ENCODE data around the gene KDM1A.
"Not testable (repeated sequence)": the region's sequence is repeated elsewhere in the genome, so short reads cannot be mapped to it uniquely, and the experiment has no call there.

The KDM1A gene

DNA sequence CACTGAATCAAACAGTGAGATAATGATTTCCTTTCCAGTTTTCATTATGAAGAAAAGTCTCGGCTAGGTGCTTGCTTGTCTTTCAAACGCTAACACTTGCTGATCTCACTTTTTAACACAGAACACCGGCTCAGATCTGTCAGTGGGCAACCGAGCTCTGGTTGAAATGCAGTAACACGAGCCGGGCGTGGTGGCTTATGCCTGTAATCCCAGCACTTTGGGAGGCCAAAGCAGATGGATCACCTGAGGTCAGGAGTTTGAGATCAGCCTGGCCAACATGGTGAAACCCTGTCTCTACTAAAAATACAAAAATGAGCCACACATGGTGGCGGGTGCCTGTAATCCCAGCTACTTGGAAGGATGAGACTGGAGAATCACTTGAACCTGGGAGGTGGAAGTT is 9.2 kb upstream of the KDM1A start:
- not testable (repeated sequence) for H3K9me3 ChIP-seq (ENCODE audit: control insufficient read depth in 2 of 2, low read length in 2 of 2); H3K27ac ChIP-seq (ENCODE audit: low read depth in 2 of 2, low read length in 2 of 2); H3K27me3 ChIP-seq (ENCODE audit: control insufficient read depth in 2 of 2, insufficient read depth in 2 of 2, low read length in 2 of 2)

DNA sequence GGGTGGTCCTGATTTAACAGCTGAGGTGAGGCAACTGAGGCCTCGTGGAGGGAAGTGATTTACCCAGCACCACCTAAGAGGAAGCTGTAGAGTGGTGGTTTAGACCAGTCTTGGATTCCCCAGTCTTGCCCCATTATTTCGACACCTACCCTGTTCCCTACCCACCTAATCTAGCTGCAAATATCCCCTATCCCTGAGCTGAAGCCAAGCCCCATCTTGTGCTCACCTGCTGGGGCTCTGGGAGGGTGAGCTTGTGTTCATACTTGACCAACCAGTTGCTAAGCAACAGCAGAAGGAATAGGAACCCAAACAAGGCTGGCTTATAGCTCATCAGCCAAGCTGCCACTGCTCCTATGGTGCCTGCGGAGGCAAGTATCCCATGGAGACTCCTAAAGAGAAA is 5.6 kb upstream of the KDM1A start:
- no peaks in the 10 kb centered on the region for H3K4me1 ChIP-seq (ENCODE audit: control insufficient read depth in 2 of 2, insufficient read depth in 2 of 2, low read length in 2 of 2)
- H3K9ac ChIP-seq (ENCODE audit: low read depth in 1 of 2, low read length in 2 of 2), result no peak overlapping the region
- no peak overlapping the region for H3K4me3 ChIP-seq (ENCODE audit: low read length in 2 of 2)
- H3K27me3 ChIP-seq (ENCODE audit: control insufficient read depth in 2 of 2, insufficient read depth in 2 of 2, low read length in 2 of 2), result no peaks in the 10 kb centered on the region
- H3K9me3 ChIP-seq (ENCODE audit: control insufficient read depth in 2 of 2, low read length in 2 of 2), result no peaks in the 10 kb centered on the region
- H3K27ac ChIP-seq (ENCODE audit: low read depth in 2 of 2, low read length in 2 of 2), result no peak overlapping the region
- no peaks in the 10 kb centered on the region for H3K36me3 ChIP-seq (ENCODE audit: control insufficient read depth in 2 of 2, insufficient read depth in 2 of 2, low read length in 2 of 2)

More for the DNA sequence above, 9.2 kb upstream of the KDM1A start:
- H3K4me1 ChIP-seq (ENCODE audit: control insufficient read depth in 2 of 2, insufficient read depth in 2 of 2, low read length in 2 of 2); H3K9ac ChIP-seq (ENCODE audit: low read depth in 1 of 2, low read length in 2 of 2); H3K4me3 ChIP-seq (ENCODE audit: low read length in 2 of 2); H3K36me3 ChIP-seq (ENCODE audit: control insufficient read depth in 2 of 2, insufficient read depth in 2 of 2, low read length in 2 of 2): not testable (repeated sequence)

DNA sequence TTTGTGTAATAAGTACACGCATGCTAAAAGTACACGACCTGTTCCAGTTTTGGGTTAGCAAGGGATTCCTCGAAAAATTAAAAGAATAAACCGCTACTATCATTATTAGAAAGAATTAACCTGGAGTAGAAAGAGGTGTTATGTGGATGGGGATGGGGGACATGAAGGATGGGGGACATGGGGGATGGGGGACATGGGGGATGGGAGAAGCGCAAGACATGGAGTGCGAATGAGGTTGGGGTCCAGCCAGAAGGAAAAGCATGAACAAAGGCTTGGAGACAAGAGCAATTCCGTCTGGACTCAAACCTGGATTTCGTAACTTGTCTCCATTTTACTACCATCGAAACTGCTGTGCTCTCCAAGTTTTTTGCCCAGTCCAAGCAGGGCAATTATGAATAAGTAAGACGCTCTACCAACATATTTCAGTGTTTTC is 591 bp upstream of the KDM1A start:
- Histone ChIP-seq H3K27me3 (ENCODE audit: control insufficient read depth in 2 of 2, insufficient read depth in 2 of 2, low read length in 2 of 2) (no peaks in the 10 kb centered on the region), H3K4me3 (ENCODE audit: low read length in 2 of 2) (peak overlapping the region; percentile 97 to 98), H3K9me3 (ENCODE audit: control insufficient read depth in 2 of 2, low read length in 2 of 2) (no peaks in the 10 kb centered on the region), H3K27ac (ENCODE audit: low read depth in 2 of 2, low read length in 2 of 2) (peak overlapping the region; percentile 23 to 89), H3K9ac (ENCODE audit: low read depth in 1 of 2, low read length in 2 of 2) (peak overlapping the region; percentile 78), H3K36me3 (ENCODE audit: control insufficient read depth in 2 of 2, insufficient read depth in 2 of 2, low read length in 2 of 2) (no peaks in the 10 kb centered on the region), H3K4me1 (ENCODE audit: control insufficient read depth in 2 of 2, insufficient read depth in 2 of 2, low read length in 2 of 2) (peaks cover 2 to 4% of the 10 kb centered on the region in 2 donors)

DNA sequence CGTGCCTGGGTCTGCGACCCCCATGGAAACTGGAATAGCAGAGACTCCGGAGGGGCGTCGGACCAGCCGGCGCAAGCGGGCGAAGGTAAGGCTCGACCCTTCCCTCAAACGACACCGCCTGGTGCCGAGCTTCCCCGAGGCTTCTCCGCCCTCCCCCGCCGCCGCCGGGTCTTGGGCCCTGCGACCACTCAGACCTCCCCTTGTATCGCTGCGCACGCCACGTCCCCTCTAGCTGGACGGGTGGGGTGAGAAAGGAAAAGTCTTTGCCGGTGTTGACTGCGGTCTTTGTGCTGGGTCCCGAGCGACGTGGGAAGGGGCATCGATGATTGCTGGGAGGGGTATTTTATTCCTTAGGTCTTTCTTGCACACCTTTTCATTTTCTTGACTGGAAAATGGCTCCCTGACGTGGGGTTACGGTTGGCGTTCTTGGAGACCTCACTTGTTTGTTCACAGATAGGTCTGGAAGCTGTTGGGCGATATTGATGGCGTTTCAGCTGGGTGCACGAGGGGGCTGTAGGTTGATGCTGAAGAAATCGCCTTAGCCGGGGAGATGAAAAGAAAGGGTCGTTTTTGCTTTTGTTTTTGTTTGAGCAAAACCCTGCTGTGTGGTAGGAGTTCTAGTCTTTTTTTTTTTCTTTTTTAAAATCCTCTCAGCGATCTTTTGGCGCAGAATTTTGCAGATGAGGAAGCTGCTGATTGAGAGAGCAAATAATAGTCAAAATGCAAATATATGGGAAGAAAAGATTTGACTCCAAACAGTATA is 776 bp downstream of the KDM1A start:
- peak overlapping the region; percentile 78 to 79 for H3K9ac ChIP-seq (ENCODE audit: low read depth in 1 of 2, low read length in 2 of 2)
- H3K36me3 ChIP-seq (ENCODE audit: control insufficient read depth in 2 of 2, insufficient read depth in 2 of 2, low read length in 2 of 2), result no peaks in the 10 kb centered on the region
- no peaks in the 10 kb centered on the region for H3K9me3 ChIP-seq (ENCODE audit: control insufficient read depth in 2 of 2, low read length in 2 of 2)
- peak overlapping the region; percentile 80 to 89 for H3K27ac ChIP-seq (ENCODE audit: low read depth in 2 of 2, low read length in 2 of 2)
- H3K4me1 ChIP-seq (ENCODE audit: control insufficient read depth in 2 of 2, insufficient read depth in 2 of 2, low read length in 2 of 2), result peaks cover 2 to 4% of the 10 kb centered on the region in 2 donors
- no peaks in the 10 kb centered on the region for H3K27me3 ChIP-seq (ENCODE audit: control insufficient read depth in 2 of 2, insufficient read depth in 2 of 2, low read length in 2 of 2)
- H3K4me3 ChIP-seq (ENCODE audit: low read length in 2 of 2), result peak overlapping the region; percentile 97 to 98

DNA sequence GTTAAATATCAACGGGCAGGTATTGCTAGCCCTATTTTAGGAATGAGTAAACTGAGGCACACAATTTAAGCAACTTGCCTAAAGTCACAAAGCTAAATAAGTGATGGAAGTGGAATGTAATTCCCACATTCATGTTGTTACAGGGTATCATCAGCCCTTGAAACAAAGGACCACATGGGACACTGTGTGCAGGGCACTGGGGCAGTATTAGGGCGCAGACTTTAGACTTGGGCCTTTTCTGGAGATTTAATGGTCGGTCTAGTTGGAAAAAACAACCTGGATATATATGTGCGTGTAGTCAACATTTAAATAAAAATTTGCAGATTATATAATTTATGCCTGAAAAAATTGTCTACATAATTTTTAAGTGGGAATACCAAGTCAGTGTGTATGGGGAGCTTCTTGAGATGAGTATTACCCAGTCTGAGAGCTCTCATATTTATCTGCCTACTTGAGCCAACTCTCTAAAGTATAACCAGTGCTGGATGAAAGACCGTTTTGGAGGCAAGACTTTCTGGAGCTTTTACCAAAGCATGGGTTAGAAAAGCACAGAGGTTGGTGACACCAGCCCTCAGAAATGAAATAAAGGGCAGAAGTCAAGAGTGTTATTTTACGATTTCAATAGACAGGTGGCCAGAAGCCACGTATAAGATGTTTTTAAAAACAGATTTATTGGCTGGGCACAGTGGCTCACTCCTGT is 1.6 kb downstream of the KDM1A start:
- no peaks in the 10 kb centered on the region for H3K27me3 ChIP-seq (ENCODE audit: control insufficient read depth in 2 of 2, insufficient read depth in 2 of 2, low read length in 2 of 2)
- peak overlapping the region in 1 of 2 donors; percentile 79 for H3K9ac ChIP-seq (ENCODE audit: low read depth in 1 of 2, low read length in 2 of 2)
- no peaks in the 10 kb centered on the region for H3K9me3 ChIP-seq (ENCODE audit: control insufficient read depth in 2 of 2, low read length in 2 of 2)
- H3K4me1 ChIP-seq (ENCODE audit: control insufficient read depth in 2 of 2, insufficient read depth in 2 of 2, low read length in 2 of 2), result peaks cover 2 to 4% of the 10 kb centered on the region in 2 donors
- no peak overlapping the region for H3K27ac ChIP-seq (ENCODE audit: low read depth in 2 of 2, low read length in 2 of 2)
- peak overlapping the region; percentile 97 to 98 for H3K4me3 ChIP-seq (ENCODE audit: low read length in 2 of 2)
- no peaks in the 10 kb centered on the region for H3K36me3 ChIP-seq (ENCODE audit: control insufficient read depth in 2 of 2, insufficient read depth in 2 of 2, low read length in 2 of 2)

DNA sequence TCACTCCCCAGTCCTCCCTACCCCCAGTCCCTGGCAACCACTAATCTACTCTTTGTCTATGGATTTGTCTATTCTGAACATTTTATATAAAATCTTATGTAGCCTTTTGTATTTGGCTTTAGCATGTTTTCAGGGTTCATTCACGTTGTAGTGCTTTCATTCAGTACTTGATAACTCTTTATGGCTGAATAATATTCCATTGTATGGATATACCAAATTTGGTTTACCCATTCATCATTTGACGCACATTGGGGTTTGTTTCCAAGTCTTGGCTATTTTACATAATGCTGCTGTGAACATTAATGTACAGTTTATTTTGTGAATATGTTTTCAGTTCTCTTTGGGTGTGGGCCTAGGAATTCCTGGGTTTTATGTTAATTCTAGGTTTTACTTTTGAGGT is 2.6 kb downstream of the KDM1A start:
- no peak overlapping the region for H3K9ac ChIP-seq (ENCODE audit: low read depth in 1 of 2, low read length in 2 of 2)
- H3K27ac ChIP-seq (ENCODE audit: low read depth in 2 of 2, low read length in 2 of 2), result no peak overlapping the region
- no peak overlapping the region for H3K4me3 ChIP-seq (ENCODE audit: low read length in 2 of 2)
- H3K36me3 ChIP-seq (ENCODE audit: control insufficient read depth in 2 of 2, insufficient read depth in 2 of 2, low read length in 2 of 2), result no peaks in the 10 kb centered on the region
- peaks cover 2 to 4% of the 10 kb centered on the region in 2 donors for H3K4me1 ChIP-seq (ENCODE audit: control insufficient read depth in 2 of 2, insufficient read depth in 2 of 2, low read length in 2 of 2)
- H3K27me3 ChIP-seq (ENCODE audit: control insufficient read depth in 2 of 2, insufficient read depth in 2 of 2, low read length in 2 of 2), result no peaks in the 10 kb centered on the region
- no peaks in the 10 kb centered on the region for H3K9me3 ChIP-seq (ENCODE audit: control insufficient read depth in 2 of 2, low read length in 2 of 2)

DNA sequence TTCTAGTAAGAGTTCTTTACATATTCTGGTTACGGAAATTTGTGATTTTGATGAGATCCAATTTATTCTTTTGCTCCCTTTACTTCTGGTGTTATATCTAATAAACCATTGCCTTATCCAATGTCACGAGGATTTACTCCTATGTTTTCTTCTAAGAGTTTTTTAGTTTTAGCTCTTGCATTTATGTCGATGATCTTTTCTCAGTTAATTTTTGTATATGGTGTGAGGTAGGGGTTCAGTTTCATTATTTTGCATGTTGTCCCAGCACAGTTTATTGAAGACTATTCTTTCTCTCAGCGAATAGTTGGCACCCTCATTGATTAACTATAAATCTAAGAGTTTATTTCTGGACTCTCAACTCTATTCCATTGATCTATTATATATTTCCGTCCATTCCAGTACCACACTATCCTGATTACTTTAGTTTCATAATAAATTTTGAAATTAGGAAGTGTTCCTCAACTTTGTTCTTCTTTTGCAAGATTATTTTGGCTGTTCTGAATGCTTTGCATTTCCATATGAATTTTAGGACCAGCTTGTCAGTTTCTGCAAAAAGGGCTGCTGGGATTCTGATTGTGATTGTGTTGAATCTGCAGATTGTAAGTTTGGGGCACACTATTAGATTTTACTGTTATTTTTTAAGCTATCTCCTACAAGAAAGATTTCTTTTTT is 4.0 kb downstream of the KDM1A start:
- Histone ChIP-seq H3K4me1 (ENCODE audit: control insufficient read depth in 2 of 2, insufficient read depth in 2 of 2, low read length in 2 of 2) (peaks cover 2 to 4% of the 10 kb centered on the region in 2 donors), H3K4me3 (ENCODE audit: low read length in 2 of 2) (no peak overlapping the region), H3K27ac (ENCODE audit: low read depth in 2 of 2, low read length in 2 of 2) (no peak overlapping the region), H3K9me3 (ENCODE audit: control insufficient read depth in 2 of 2, low read length in 2 of 2) (no peaks in the 10 kb centered on the region), H3K9ac (ENCODE audit: low read depth in 1 of 2, low read length in 2 of 2) (no peak overlapping the region), H3K27me3 (ENCODE audit: control insufficient read depth in 2 of 2, insufficient read depth in 2 of 2, low read length in 2 of 2) (no peaks in the 10 kb centered on the region), H3K36me3 (ENCODE audit: control insufficient read depth in 2 of 2, insufficient read depth in 2 of 2, low read length in 2 of 2) (no peaks in the 10 kb centered on the region)

DNA sequence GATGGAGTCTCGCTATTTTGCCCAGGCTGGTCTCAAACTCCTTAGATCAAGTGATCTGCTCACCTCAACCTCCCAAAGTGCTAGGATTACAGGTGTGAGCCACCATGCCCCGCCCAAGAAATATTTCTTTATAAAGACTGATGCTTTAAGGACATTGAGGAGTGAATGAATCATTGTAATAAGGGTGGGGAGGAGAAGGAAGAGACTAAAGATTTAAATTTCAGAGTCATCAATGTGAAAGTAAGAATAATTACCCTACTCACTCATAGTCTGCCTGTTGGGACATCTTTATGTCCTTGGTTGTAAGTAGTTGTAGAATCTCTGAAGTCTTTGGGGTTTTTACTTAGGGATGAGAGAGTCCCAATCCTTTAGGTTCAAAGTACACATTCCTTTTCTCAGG is 7.3 kb downstream of the KDM1A start:
- Histone ChIP-seq H3K9me3 (ENCODE audit: control insufficient read depth in 2 of 2, low read length in 2 of 2) (no peaks in the 10 kb centered on the region), H3K4me1 (ENCODE audit: control insufficient read depth in 2 of 2, insufficient read depth in 2 of 2, low read length in 2 of 2) (no peaks in the 10 kb centered on the region)

DNA sequence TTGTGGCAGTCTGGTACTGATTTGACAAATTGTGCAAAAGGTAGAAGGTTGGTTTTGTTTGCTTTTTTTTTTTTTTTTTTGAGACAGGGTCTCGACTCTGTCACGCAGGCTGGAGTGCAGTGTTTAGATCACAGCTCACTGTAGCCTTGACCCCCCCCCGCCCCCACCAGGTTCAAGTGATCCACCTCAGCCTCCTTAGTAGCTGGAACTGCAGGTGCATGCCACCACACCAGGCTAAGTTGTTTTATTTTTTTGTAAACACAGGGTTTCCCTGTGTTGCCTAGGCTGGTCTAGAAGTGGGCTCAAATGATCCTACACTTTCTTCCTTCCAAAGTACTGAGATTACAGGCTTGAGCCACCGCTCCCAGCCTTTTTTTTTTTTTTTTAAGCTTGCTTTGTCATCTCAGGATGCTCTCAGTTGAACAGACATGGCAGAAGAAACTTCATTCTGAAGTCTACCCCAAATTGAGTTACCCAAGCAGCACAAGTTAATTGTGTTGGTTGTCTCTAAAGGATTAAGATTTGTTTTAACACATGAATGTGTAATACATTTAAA is 8.2 kb downstream of the KDM1A start:
- Histone ChIP-seq H3K4me3 (ENCODE audit: low read length in 2 of 2) (no peak overlapping the region), H3K9ac (ENCODE audit: low read depth in 1 of 2, low read length in 2 of 2) (no peak overlapping the region), H3K27ac (ENCODE audit: low read depth in 2 of 2, low read length in 2 of 2) (no peak overlapping the region), H3K27me3 (ENCODE audit: control insufficient read depth in 2 of 2, insufficient read depth in 2 of 2, low read length in 2 of 2) (no peaks in the 10 kb centered on the region), H3K9me3 (ENCODE audit: control insufficient read depth in 2 of 2, low read length in 2 of 2) (no peaks in the 10 kb centered on the region), H3K36me3 (ENCODE audit: control insufficient read depth in 2 of 2, insufficient read depth in 2 of 2, low read length in 2 of 2) (no peaks in the 10 kb centered on the region), H3K4me1 (ENCODE audit: control insufficient read depth in 2 of 2, insufficient read depth in 2 of 2, low read length in 2 of 2) (no peaks in the 10 kb centered on the region)

More for the DNA sequence above, 7.3 kb downstream of the KDM1A start:
- Histone ChIP-seq H3K9ac (ENCODE audit: low read depth in 1 of 2, low read length in 2 of 2) (no peak overlapping the region), H3K36me3 (ENCODE audit: control insufficient read depth in 2 of 2, insufficient read depth in 2 of 2, low read length in 2 of 2) (no peaks in the 10 kb centered on the region), H3K27ac (ENCODE audit: low read depth in 2 of 2, low read length in 2 of 2) (no peak overlapping the region), H3K4me3 (ENCODE audit: low read length in 2 of 2) (no peak overlapping the region), H3K27me3 (ENCODE audit: control insufficient read depth in 2 of 2, insufficient read depth in 2 of 2, low read length in 2 of 2) (no peaks in the 10 kb centered on the region)

DNA sequence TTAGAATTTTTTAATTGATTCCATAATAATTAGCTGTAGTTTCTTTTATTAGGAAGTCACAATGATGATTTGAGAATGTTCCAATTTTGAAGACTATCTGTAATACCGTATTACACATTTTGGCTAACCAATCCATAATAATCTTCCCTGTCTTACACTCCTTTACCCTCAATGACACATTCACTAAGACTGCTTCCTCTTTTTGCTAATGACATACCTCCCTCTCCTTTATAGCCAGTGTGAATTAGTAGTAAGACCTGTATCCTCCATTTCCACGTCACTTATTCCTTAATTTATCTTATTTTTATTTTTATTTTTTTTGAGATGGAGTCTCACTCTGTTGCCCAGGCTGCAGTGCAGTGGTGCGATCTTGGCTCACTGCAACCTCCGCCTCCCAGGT is 10.1 kb downstream of the KDM1A start:
- Histone ChIP-seq H3K36me3 (ENCODE audit: control insufficient read depth in 2 of 2, insufficient read depth in 2 of 2, low read length in 2 of 2) (no peaks in the 10 kb centered on the region), H3K27me3 (ENCODE audit: control insufficient read depth in 2 of 2, insufficient read depth in 2 of 2, low read length in 2 of 2) (no peaks in the 10 kb centered on the region), H3K9me3 (ENCODE audit: control insufficient read depth in 2 of 2, low read length in 2 of 2) (no peaks in the 10 kb centered on the region), H3K27ac (ENCODE audit: low read depth in 2 of 2, low read length in 2 of 2) (no peak overlapping the region), H3K4me3 (ENCODE audit: low read length in 2 of 2) (no peak overlapping the region), H3K9ac (ENCODE audit: low read depth in 1 of 2, low read length in 2 of 2) (no peak overlapping the region), H3K4me1 (ENCODE audit: control insufficient read depth in 2 of 2, insufficient read depth in 2 of 2, low read length in 2 of 2) (no peaks in the 10 kb centered on the region)

Data from mucosa of rectum (tissue), 2 donors.